ENCODE measurements around the gene TTC32.
A peak's percentile ranks its signal among the peaks of the same experiment; 100 is the strongest.
"Not testable (repeated sequence)": the region's sequence is repeated elsewhere in the genome, so short reads cannot be mapped to it uniquely, and the experiment has no call there.

The TTC32 gene

GRCh38 chr2:19901442-19902215 lies at the start of gene TTC32:
TSS of gene TTC32 (minus strand) at chr2:19901983. CDS start at chr2:19901854, 129 bp downstream.
- DNase-seq (ENCODE audit: low read depth, low spot score), result peak; percentile 83
- H3K27ac ChIP-seq, result peak within 1 kb of the TSS; percentile 86

- no peak overlapping the region for H3K27ac ChIP-seq
- no peak for DNase-seq (ENCODE audit: low read depth, low spot score)
Observed at GRCh38 chr2:19949071-19949470, 47.3 kb upstream of the TTC32 start.

- DNase-seq (ENCODE audit: low read depth, low spot score), result no peak
- no peak overlapping the region for H3K27ac ChIP-seq
Observed at GRCh38 chr2:19947184-19947940, 45.6 kb upstream of the TTC32 start.

GRCh38 chr2:19944205-19944845 lies 42.5 kb upstream of the TTC32 start:
- DNase-seq (ENCODE audit: low read depth, low spot score), result no peak
- H3K27ac ChIP-seq, result no peak overlapping the region

- H3K27ac ChIP-seq, result no peak overlapping the region
- DNase-seq (ENCODE audit: low read depth, low spot score), result no peak
Observed at GRCh38 chr2:19943189-19943588, 41.4 kb upstream of the TTC32 start.

- no peak for DNase-seq (ENCODE audit: low read depth, low spot score)
- no peak overlapping the region for H3K27ac ChIP-seq
Observed at GRCh38 chr2:19942199-19942598, 40.4 kb upstream of the TTC32 start.

- DNase-seq (ENCODE audit: low read depth, low spot score), result no peak
Observed at GRCh38 chr2:19937004-19937403, 35.2 kb upstream of the TTC32 start.

GRCh38 chr2:19936203-19936602 lies 34.4 kb upstream of the TTC32 start:
- H3K27ac ChIP-seq, result no peak overlapping the region
- DNase-seq (ENCODE audit: low read depth, low spot score), result no peak

More at GRCh38 chr2:19937004-19937403, 35.2 kb upstream of the TTC32 start:
- no peak overlapping the region for H3K27ac ChIP-seq

GRCh38 chr2:19933351-19933981 lies 31.7 kb upstream of the TTC32 start:
- H3K27ac ChIP-seq, result peak overlapping the region; percentile 96
- DNase-seq (ENCODE audit: low read depth, low spot score), result peak; percentile 37

- H3K27ac ChIP-seq, result peak overlapping the region; percentile 96
- no peak for DNase-seq (ENCODE audit: low read depth, low spot score)
Observed at GRCh38 chr2:19932928-19933327, 31.1 kb upstream of the TTC32 start.

- no peak overlapping the region for H3K27ac ChIP-seq
- DNase-seq (ENCODE audit: low read depth, low spot score), result no peak
Observed at GRCh38 chr2:19929226-19929625, 27.4 kb upstream of the TTC32 start.

GRCh38 chr2:19927816-19928215 lies 26.0 kb upstream of the TTC32 start:
- not testable (repeated sequence) for DNase-seq (ENCODE audit: low read depth, low spot score); H3K27ac ChIP-seq

GRCh38 chr2:19924526-19924925 lies 22.7 kb upstream of the TTC32 start:
- not testable (repeated sequence) for DNase-seq (ENCODE audit: low read depth, low spot score); H3K27ac ChIP-seq

- not testable (repeated sequence) for H3K27ac ChIP-seq; DNase-seq (ENCODE audit: low read depth, low spot score)
Observed at GRCh38 chr2:19922188-19922587, 20.4 kb upstream of the TTC32 start.

GRCh38 chr2:19916385-19916950 lies 14.7 kb upstream of the TTC32 start:
- no peak overlapping the region for H3K27ac ChIP-seq
- DNase-seq (ENCODE audit: low read depth, low spot score), result no peak

GRCh38 chr2:19914266-19914975 lies 12.6 kb upstream of the TTC32 start:
- no peak for DNase-seq (ENCODE audit: low read depth, low spot score)
- no peak overlapping the region for H3K27ac ChIP-seq

GRCh38 chr2:19911808-19912509 lies 10.2 kb upstream of the TTC32 start:
- peak; percentile 63 for DNase-seq (ENCODE audit: low read depth, low spot score)
- peak overlapping the region; percentile 52 for H3K27ac ChIP-seq

- DNase-seq (ENCODE audit: low read depth, low spot score), result no peak
Observed at GRCh38 chr2:19902216-19902740, 495 bp upstream of the TTC32 start.

More at GRCh38 chr2:19902216-19902740, 495 bp upstream of the TTC32 start:
- peak overlapping the region; percentile 86 for H3K27ac ChIP-seq
